GM19193 (cell line): Measurements from ENCODE around the gene NTNG2.

Experiments used
- POLR2A ChIP-seq: IDR thresholded peaks from 4 replicates; pipeline ENCODE4 v1.6.1; 2011; ENCODE audit not compliant: insufficient read depth, insufficient read length; ENCODE audit errors: extremely low read depth

The NTNG2 gene

GRCh38 chr9:132239999-132240840 lies 78.4 kb downstream of the NTNG2 start:
- TF ChIP-seq POLR2A, result no peak

GRCh38 chr9:132240841-132241482 lies 79.1 kb downstream of the NTNG2 start:
- no peak for TF ChIP-seq POLR2A

GRCh38 chr9:132241483-132241839 lies 79.6 kb downstream of the NTNG2 start:
- no peak for TF ChIP-seq POLR2A

- no peak for TF ChIP-seq POLR2A
Measured at GRCh38 chr9:132241840-132242620, 80.2 kb downstream of the NTNG2 start.

- TF ChIP-seq POLR2A, result no peak
Measured at GRCh38 chr9:132242621-132243155, 80.8 kb downstream of the NTNG2 start.

- no peak for TF ChIP-seq POLR2A
Measured at GRCh38 chr9:132243156-132244074, 81.6 kb downstream of the NTNG2 start.

- TF ChIP-seq POLR2A, result no peak
Measured at GRCh38 chr9:132244582-132245455, 83.0 kb downstream of the NTNG2 start.

- TF ChIP-seq POLR2A, result no peak
Measured at GRCh38 chr9:132245465-132245864, 83.6 kb downstream of the NTNG2 start.

- TF ChIP-seq POLR2A, result no peak
Measured at GRCh38 chr9:132247942-132248341, 86.1 kb downstream of the NTNG2 start.

GRCh38 chr9:132249123-132249522 lies 87.3 kb downstream of the NTNG2 start:
- no peak for TF ChIP-seq POLR2A

GRCh38 chr9:132249690-132250089 lies 87.8 kb downstream of the NTNG2 start:
- TF ChIP-seq POLR2A, result no peak

GRCh38 chr9:132250324-132251262 lies 88.7 kb downstream of the NTNG2 start:
- TF ChIP-seq POLR2A, result no peak
